ENCODE data around the gene KLHL4. TPM values are rescaled to one million over a fixed set of nuclear protein-coding genes. Genes with fewer than 3 reads are reported as not detected.

KLHL4 gene
- total and polyA plus RNA-seq, 5 donors from 2014 or later, result 0.27 TPM; not detected in 4

GRCh38 chrX:87518504-87518903 is 902 bp downstream of the KLHL4 start:
- Mint-ChIP-seq H3K9me3 (peaks cover 0 to 2% (median 0%) of the 10 kb centered on the region in 7 donors), H3K36me3 (no peaks in the 10 kb centered on the region), H3K4me3 (no peak overlapping the region), H3K4me1 (no peaks in the 10 kb centered on the region), H3K27ac (no peak overlapping the region), H3K27me3 (no peaks in the 10 kb centered on the region)
- ATAC-seq (ENCODE audit: low read depth in 2 of 2), result no peak
- H3K4me1 ChIP-seq (ENCODE audit: control insufficient read depth, insufficient read depth, low read length, poor library complexity, severe bottlenecking), result no peaks in the 10 kb centered on the region
- no peaks in the 10 kb centered on the region for H3K36me3 ChIP-seq (ENCODE audit: control insufficient read depth, insufficient read depth, low read length)
- no peak for DNase-seq
- H3K27me3 ChIP-seq (ENCODE audit: control insufficient read depth, insufficient read depth, low read length), result no peaks in the 10 kb centered on the region
- no peak overlapping the region for H3K27ac ChIP-seq (ENCODE audit: insufficient read depth, low read length, poor library complexity, severe bottlenecking)
- no peak overlapping the region for H3K4me3 ChIP-seq (ENCODE audit: low read depth, low read length)
- no peaks in the 10 kb centered on the region for H3K9me3 ChIP-seq (ENCODE audit: control insufficient read depth in 2 of 2, low read length in 2 of 2)

- Histone ChIP-seq H3K27me3 (ENCODE audit: control insufficient read depth, insufficient read depth, low read length) (no peaks in the 10 kb centered on the region), H3K4me1 (ENCODE audit: control insufficient read depth, insufficient read depth, low read length, poor library complexity, severe bottlenecking) (no peaks in the 10 kb centered on the region), H3K27ac (ENCODE audit: insufficient read depth, low read length, poor library complexity, severe bottlenecking) (no peak overlapping the region), H3K9me3 (ENCODE audit: control insufficient read depth in 2 of 2, low read length in 2 of 2) (no peaks in the 10 kb centered on the region), H3K36me3 (ENCODE audit: control insufficient read depth, insufficient read depth, low read length) (no peaks in the 10 kb centered on the region), H3K4me3 (ENCODE audit: low read depth, low read length) (no peak overlapping the region)
- no peaks in the 10 kb centered on the region for H3K4me1 Mint-ChIP-seq
- H3K36me3 Mint-ChIP-seq, result no peaks in the 10 kb centered on the region
- H3K27ac Mint-ChIP-seq, result no peak overlapping the region
- H3K4me3 Mint-ChIP-seq, result no peak overlapping the region
- H3K9me3 Mint-ChIP-seq, result peaks cover 0 to 5% (median 2%) of the 10 kb centered on the region in 7 donors
- ATAC-seq (ENCODE audit: low read depth in 2 of 2) (no peak), DNase-seq (no peak)
- H3K27me3 Mint-ChIP-seq, result no peaks in the 10 kb centered on the region
These were observed 8.2 kb downstream of the KLHL4 start for GRCh38 chrX:87525771-87526229.

GRCh38 chrX:87526281-87526680 is 8.7 kb downstream of the KLHL4 start:
- Histone ChIP-seq H3K27me3 (ENCODE audit: control insufficient read depth, insufficient read depth, low read length) (no peaks in the 10 kb centered on the region), H3K27ac (ENCODE audit: insufficient read depth, low read length, poor library complexity, severe bottlenecking) (no peak overlapping the region), H3K4me1 (ENCODE audit: control insufficient read depth, insufficient read depth, low read length, poor library complexity, severe bottlenecking) (no peaks in the 10 kb centered on the region), H3K4me3 (ENCODE audit: low read depth, low read length) (no peak overlapping the region), H3K36me3 (ENCODE audit: control insufficient read depth, insufficient read depth, low read length) (no peaks in the 10 kb centered on the region), H3K9me3 (ENCODE audit: control insufficient read depth in 2 of 2, low read length in 2 of 2) (no peaks in the 10 kb centered on the region)
- DNase-seq (no peak), ATAC-seq (ENCODE audit: low read depth in 2 of 2) (no peak)
- H3K9me3 Mint-ChIP-seq, result peaks cover 0 to 5% (median 2%) of the 10 kb centered on the region in 7 donors
- no peaks in the 10 kb centered on the region for H3K4me1 Mint-ChIP-seq
- H3K27me3 Mint-ChIP-seq, result no peaks in the 10 kb centered on the region
- no peak overlapping the region for H3K27ac Mint-ChIP-seq
- no peaks in the 10 kb centered on the region for H3K36me3 Mint-ChIP-seq
- no peak overlapping the region for H3K4me3 Mint-ChIP-seq

- DNase-seq (no peak), ATAC-seq (ENCODE audit: low read depth in 2 of 2) (no peak)
- H3K27ac Mint-ChIP-seq, result no peak overlapping the region
- no peaks in the 10 kb centered on the region for H3K9me3 ChIP-seq (ENCODE audit: control insufficient read depth in 2 of 2, low read length in 2 of 2)
- no peak overlapping the region for H3K4me3 ChIP-seq (ENCODE audit: low read depth, low read length)
- H3K4me1 Mint-ChIP-seq, result no peaks in the 10 kb centered on the region
- no peaks in the 10 kb centered on the region for H3K27me3 ChIP-seq (ENCODE audit: control insufficient read depth, insufficient read depth, low read length)
- H3K27me3 Mint-ChIP-seq, result no peaks in the 10 kb centered on the region
- no peak overlapping the region for H3K4me3 Mint-ChIP-seq
- no peak overlapping the region for H3K27ac ChIP-seq (ENCODE audit: insufficient read depth, low read length, poor library complexity, severe bottlenecking)
- no peaks in the 10 kb centered on the region for H3K36me3 Mint-ChIP-seq
- no peaks in the 10 kb centered on the region for H3K4me1 ChIP-seq (ENCODE audit: control insufficient read depth, insufficient read depth, low read length, poor library complexity, severe bottlenecking)
- H3K36me3 ChIP-seq (ENCODE audit: control insufficient read depth, insufficient read depth, low read length), result no peaks in the 10 kb centered on the region
- peaks cover 0 to 5% (median 2%) of the 10 kb centered on the region in 7 donors for H3K9me3 Mint-ChIP-seq
These were observed 10.9 kb downstream of the KLHL4 start for GRCh38 chrX:87528487-87528886.

GRCh38 chrX:87571964-87572363 is 54.4 kb downstream of the KLHL4 start:
- Mint-ChIP-seq H3K4me3 (no peak overlapping the region), H3K9me3 (peaks cover 0 to 8% (median 0%) of the 10 kb centered on the region in 7 donors), H3K36me3 (no peaks in the 10 kb centered on the region), H3K27me3 (no peaks in the 10 kb centered on the region), H3K27ac (no peak overlapping the region), H3K4me1 (no peaks in the 10 kb centered on the region)
- ATAC-seq (ENCODE audit: low read depth in 2 of 2) (no peak), DNase-seq (no peak)
- no peak overlapping the region for H3K4me3 ChIP-seq (ENCODE audit: low read depth, low read length)
- no peaks in the 10 kb centered on the region for H3K4me1 ChIP-seq (ENCODE audit: control insufficient read depth, insufficient read depth, low read length, poor library complexity, severe bottlenecking)
- H3K9me3 ChIP-seq (ENCODE audit: control insufficient read depth in 2 of 2, low read length in 2 of 2), result no peaks in the 10 kb centered on the region
- H3K27me3 ChIP-seq (ENCODE audit: control insufficient read depth, insufficient read depth, low read length), result no peaks in the 10 kb centered on the region
- H3K36me3 ChIP-seq (ENCODE audit: control insufficient read depth, insufficient read depth, low read length), result no peaks in the 10 kb centered on the region
- H3K27ac ChIP-seq (ENCODE audit: insufficient read depth, low read length, poor library complexity, severe bottlenecking), result no peak overlapping the region

GRCh38 chrX:87572901-87573300 is 55.3 kb downstream of the KLHL4 start:
- H3K4me3 ChIP-seq (ENCODE audit: low read depth, low read length), result no peak overlapping the region
- H3K36me3 ChIP-seq (ENCODE audit: control insufficient read depth, insufficient read depth, low read length), result no peaks in the 10 kb centered on the region
- H3K4me1 ChIP-seq (ENCODE audit: control insufficient read depth, insufficient read depth, low read length, poor library complexity, severe bottlenecking), result no peaks in the 10 kb centered on the region
- Mint-ChIP-seq H3K9me3 (peaks cover 0 to 7% (median 0%) of the 10 kb centered on the region in 7 donors), H3K4me1 (no peaks in the 10 kb centered on the region), H3K36me3 (no peaks in the 10 kb centered on the region), H3K4me3 (no peak overlapping the region), H3K27me3 (no peaks in the 10 kb centered on the region), H3K27ac (no peak overlapping the region)
- ATAC-seq (ENCODE audit: low read depth in 2 of 2) (no peak), DNase-seq (no peak)
- H3K27ac ChIP-seq (ENCODE audit: insufficient read depth, low read length, poor library complexity, severe bottlenecking), result no peak overlapping the region
- H3K27me3 ChIP-seq (ENCODE audit: control insufficient read depth, insufficient read depth, low read length), result no peaks in the 10 kb centered on the region
- H3K9me3 ChIP-seq (ENCODE audit: control insufficient read depth in 2 of 2, low read length in 2 of 2), result no peaks in the 10 kb centered on the region

- no peaks in the 10 kb centered on the region for H3K36me3 ChIP-seq (ENCODE audit: control insufficient read depth, insufficient read depth, low read length)
- no peak overlapping the region for H3K27ac ChIP-seq (ENCODE audit: insufficient read depth, low read length, poor library complexity, severe bottlenecking)
- no peaks in the 10 kb centered on the region for H3K27me3 ChIP-seq (ENCODE audit: control insufficient read depth, insufficient read depth, low read length)
- no peaks in the 10 kb centered on the region for H3K27me3 Mint-ChIP-seq
- H3K36me3 Mint-ChIP-seq, result no peaks in the 10 kb centered on the region
- ATAC-seq (ENCODE audit: low read depth in 2 of 2), result no peak
- H3K4me3 ChIP-seq (ENCODE audit: low read depth, low read length), result no peak overlapping the region
- no peak overlapping the region for H3K4me3 Mint-ChIP-seq
- peaks cover 0 to 3% (median 0%) of the 10 kb centered on the region in 7 donors for H3K9me3 Mint-ChIP-seq
- no peak overlapping the region for H3K27ac Mint-ChIP-seq
- no peaks in the 10 kb centered on the region for H3K4me1 ChIP-seq (ENCODE audit: control insufficient read depth, insufficient read depth, low read length, poor library complexity, severe bottlenecking)
- no peaks in the 10 kb centered on the region for H3K9me3 ChIP-seq (ENCODE audit: control insufficient read depth in 2 of 2, low read length in 2 of 2)
- no peak for DNase-seq
- H3K4me1 Mint-ChIP-seq, result no peaks in the 10 kb centered on the region
These were observed 61.4 kb downstream of the KLHL4 start for GRCh38 chrX:87578978-87579377.

- Histone ChIP-seq H3K4me3 (ENCODE audit: low read depth, low read length) (no peak overlapping the region), H3K9me3 (ENCODE audit: control insufficient read depth in 2 of 2, low read length in 2 of 2) (no peaks in the 10 kb centered on the region), H3K27me3 (ENCODE audit: control insufficient read depth, insufficient read depth, low read length) (no peaks in the 10 kb centered on the region), H3K27ac (ENCODE audit: insufficient read depth, low read length, poor library complexity, severe bottlenecking) (no peak overlapping the region), H3K4me1 (ENCODE audit: control insufficient read depth, insufficient read depth, low read length, poor library complexity, severe bottlenecking) (no peaks in the 10 kb centered on the region), H3K36me3 (ENCODE audit: control insufficient read depth, insufficient read depth, low read length) (no peaks in the 10 kb centered on the region)
- H3K27me3 Mint-ChIP-seq, result no peaks in the 10 kb centered on the region
- ATAC-seq (ENCODE audit: low read depth in 2 of 2) (no peak), DNase-seq (no peak)
- H3K27ac Mint-ChIP-seq, result no peak overlapping the region
- H3K4me1 Mint-ChIP-seq, result no peaks in the 10 kb centered on the region
- H3K9me3 Mint-ChIP-seq, result peaks cover 0 to 4% (median 0%) of the 10 kb centered on the region in 7 donors
- no peak overlapping the region for H3K4me3 Mint-ChIP-seq
- H3K36me3 Mint-ChIP-seq, result no peaks in the 10 kb centered on the region
These were observed 63.3 kb downstream of the KLHL4 start for GRCh38 chrX:87580862-87581261.
